Peyer's patch (tissue), 4 donors: ENCODE measurements around the gene ADGRL3. TPM values are rescaled to one million over a fixed set of nuclear protein-coding genes. Genes with fewer than 3 reads are reported as not detected.

Source experiments
- DNase-seq, 3 donors: peaks; one replicate each; pipeline ENCODE4 v3.0.0-alpha.2; 2017 to 2019
- H3K27ac ChIP-seq, 4 donors: fragments of 200-600 bp; sonication (generic); one replicate each; pipeline ENCODE4 v1.5.1; 2016 to 2019
- H3K27me3 ChIP-seq, 2 donors: fragments of 200-600 bp; sonication (generic); one replicate each; pipeline ENCODE4 v1.5.1; 2019
- H3K36me3 ChIP-seq, 3 donors: fragments of 200-600 bp; sonication (generic); one replicate each; pipeline ENCODE4 v1.5.1; 2016 to 2019
- H3K4me1 ChIP-seq, 4 donors: fragments of 200-600 bp; sonication (generic); one replicate each; pipeline ENCODE4 v1.5.1; 2016 to 2019
- H3K4me3 ChIP-seq, 4 donors: fragments of 200-600 bp; sonication (generic); 1 replicate in 3 of 4; 2 replicates in 1 of 4; pipeline ENCODE4 v1.5.1; 2016 to 2019; ENCODE audit warnings: mild to moderate bottlenecking in 1 of 4
- H3K9me3 ChIP-seq, 4 donors: fragments of 200-600 bp; sonication (generic); one replicate each; pipeline ENCODE4 v1.5.1; 2016 to 2019; ENCODE audit warnings: mild to moderate bottlenecking in 1 of 4
- POLR2A ChIP-seq, 2 donors: fragments of 450-650 bp; IDR thresholded peaks; one replicate each; pipeline ENCODE4 v1.5.1; 2017; ENCODE audit warnings: antibody characterized with exemption in 2 of 2, mild to moderate bottlenecking in 2 of 2, moderate library complexity in 2 of 2
- total RNA-seq, 4 donors: library from RNA; depleted of rRNA; stranded (reverse); fragments of >200 nt; gene quantifications; one replicate each; pipeline ENCODE4 v1.1.0, GENCODE V29; 2016
- TF ChIP-seq, protein P1 (sequence below), 6 experiments: fragments of 450-650 bp in 4 of 6; fragments of 200-600 bp in 2 of 6; sonication (generic) in 1 of 6; IDR thresholded peaks; one replicate each; pipeline ENCODE4 v1.5.1; 2017 to 2019; ENCODE audit warnings: antibody characterized with exemption in 6 of 6, mild to moderate bottlenecking in 3 of 6, moderate library complexity in 1 of 6

ADGRL3 gene
- total RNA-seq, 4 donors from 2014 or later = 3.7 to 39.6 (median 9.1) TPM

DNA sequence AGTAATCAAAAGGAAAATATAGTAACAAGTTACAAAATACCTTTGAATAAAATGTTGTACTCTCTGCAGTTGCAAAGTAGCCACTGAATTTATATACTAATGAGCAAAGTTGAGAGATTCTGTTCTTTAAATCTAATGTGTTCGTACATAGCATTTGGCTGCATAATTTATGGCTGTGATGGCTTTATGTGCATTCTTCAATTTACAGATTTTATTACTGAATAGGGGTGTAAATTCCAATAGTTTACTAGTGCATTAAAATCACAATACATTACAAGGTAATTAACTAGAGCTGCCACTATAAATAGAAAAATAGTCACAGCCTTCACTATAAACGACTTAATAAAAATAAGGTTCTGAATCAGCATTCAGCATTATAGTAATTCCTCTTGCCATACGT, 620.0 kb downstream of the ADGRL3 start:
- Histone ChIP-seq H3K27ac (no peak overlapping the region), H3K9me3 (no peaks in the 10 kb centered on the region), H3K4me3 (no peak overlapping the region), H3K36me3 (no peaks in the 10 kb centered on the region), H3K4me1 (no peaks in the 10 kb centered on the region), H3K27me3 (no peaks in the 10 kb centered on the region)
- DNase-seq = no peak
- TF ChIP-seq POLR2A (IDR thresholded peaks at IDR 0.05) = no peak
- TF ChIP-seq, protein P1, sequence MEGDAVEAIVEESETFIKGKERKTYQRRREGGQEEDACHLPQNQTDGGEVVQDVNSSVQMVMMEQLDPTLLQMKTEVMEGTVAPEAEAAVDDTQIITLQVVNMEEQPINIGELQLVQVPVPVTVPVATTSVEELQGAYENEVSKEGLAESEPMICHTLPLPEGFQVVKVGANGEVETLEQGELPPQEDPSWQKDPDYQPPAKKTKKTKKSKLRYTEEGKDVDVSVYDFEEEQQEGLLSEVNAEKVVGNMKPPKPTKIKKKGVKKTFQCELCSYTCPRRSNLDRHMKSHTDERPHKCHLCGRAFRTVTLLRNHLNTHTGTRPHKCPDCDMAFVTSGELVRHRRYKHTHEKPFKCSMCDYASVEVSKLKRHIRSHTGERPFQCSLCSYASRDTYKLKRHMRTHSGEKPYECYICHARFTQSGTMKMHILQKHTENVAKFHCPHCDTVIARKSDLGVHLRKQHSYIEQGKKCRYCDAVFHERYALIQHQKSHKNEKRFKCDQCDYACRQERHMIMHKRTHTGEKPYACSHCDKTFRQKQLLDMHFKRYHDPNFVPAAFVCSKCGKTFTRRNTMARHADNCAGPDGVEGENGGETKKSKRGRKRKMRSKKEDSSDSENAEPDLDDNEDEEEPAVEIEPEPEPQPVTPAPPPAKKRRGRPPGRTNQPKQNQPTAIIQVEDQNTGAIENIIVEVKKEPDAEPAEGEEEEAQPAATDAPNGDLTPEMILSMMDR (IDR thresholded peaks at IDR 0.05) = no peak

DNA sequence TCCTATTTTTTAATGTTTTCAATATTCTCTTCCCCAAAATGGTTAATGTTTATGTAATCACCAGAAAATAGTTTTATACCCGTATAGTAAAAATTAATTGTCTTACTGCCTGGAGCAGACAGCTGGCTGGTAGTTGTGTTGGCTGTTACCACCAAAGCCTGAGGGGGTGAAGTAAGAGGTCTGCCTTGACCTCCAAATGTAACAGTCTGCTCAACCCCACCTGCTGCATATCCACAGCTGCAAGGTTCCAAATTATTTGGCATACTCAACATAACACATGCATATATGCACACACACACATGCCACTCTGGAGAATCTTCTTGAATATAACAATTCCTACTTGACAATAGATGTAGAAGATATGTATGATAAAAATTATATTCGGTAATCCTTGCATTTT, 624.3 kb downstream of the ADGRL3 start:
- Histone ChIP-seq H3K27ac (no peak overlapping the region), H3K4me1 (peaks cover 0 to 8% (median 0%) of the 10 kb centered on the region in 4 donors), H3K36me3 (no peaks in the 10 kb centered on the region), H3K9me3 (no peaks in the 10 kb centered on the region), H3K27me3 (no peaks in the 10 kb centered on the region), H3K4me3 (no peak overlapping the region)
- TF ChIP-seq, protein P1 (IDR thresholded peaks at IDR 0.05) = no peak
- TF ChIP-seq POLR2A (IDR thresholded peaks at IDR 0.05) = no peak
- DNase-seq = no peak

DNA sequence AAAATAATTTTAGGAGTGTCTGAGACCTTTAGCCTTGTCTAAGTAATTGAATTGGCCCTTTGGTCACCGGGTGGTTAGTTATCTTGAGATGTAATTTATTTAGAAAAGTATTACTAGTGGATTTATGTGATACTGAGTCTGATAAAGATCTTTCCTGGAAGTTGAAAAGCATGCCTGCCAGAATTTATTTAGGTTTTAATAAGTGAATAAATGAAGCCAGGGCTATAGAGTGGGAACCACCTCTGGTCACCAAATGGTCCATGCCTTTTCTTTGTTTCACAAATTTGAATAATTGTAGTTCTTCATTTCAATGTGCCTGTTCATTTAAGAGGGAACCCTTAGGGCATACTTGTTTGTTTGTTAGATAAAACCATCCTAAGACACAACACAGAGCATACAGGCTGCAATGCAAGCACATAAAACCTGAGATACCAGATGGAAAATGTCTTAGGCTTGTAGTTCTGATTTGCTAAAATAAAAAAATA, 627.8 kb downstream of the ADGRL3 start:
- no peak overlapping the region for H3K27ac ChIP-seq
- H3K4me1 ChIP-seq = peaks cover 0 to 8% (median 0%) of the 10 kb centered on the region in 4 donors
- no peak for TF ChIP-seq POLR2A (IDR thresholded peaks at IDR 0.05)
- TF ChIP-seq, protein P1 (IDR thresholded peaks at IDR 0.05) = no peak
- no peak overlapping the region for H3K4me3 ChIP-seq
- DNase-seq = no peak
- no peaks in the 10 kb centered on the region for H3K9me3 ChIP-seq
- H3K27me3 ChIP-seq = no peaks in the 10 kb centered on the region
- no peaks in the 10 kb centered on the region for H3K36me3 ChIP-seq

DNA sequence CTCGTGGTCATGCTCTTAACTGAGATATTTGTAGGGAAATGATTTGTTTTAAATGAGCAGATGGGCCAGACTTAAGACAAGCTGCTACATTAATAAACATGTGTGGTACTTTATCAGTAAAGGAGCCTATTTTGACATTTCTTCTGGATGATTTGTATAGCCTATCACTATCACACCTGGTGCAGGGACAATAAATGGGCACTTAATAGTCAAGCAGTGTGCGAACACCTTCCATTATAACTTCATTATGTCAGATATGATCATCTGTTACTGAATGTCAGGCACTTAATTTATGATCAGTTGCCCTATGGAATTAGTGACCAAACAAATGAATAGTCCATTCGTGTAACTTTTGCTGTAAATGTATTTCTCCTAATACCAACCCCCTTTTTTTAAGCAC, 628.8 kb downstream of the ADGRL3 start:
- no peaks in the 10 kb centered on the region for H3K36me3 ChIP-seq
- H3K27me3 ChIP-seq = no peaks in the 10 kb centered on the region
- TF ChIP-seq POLR2A (IDR thresholded peaks at IDR 0.05) = no peak
- TF ChIP-seq, protein P1 (IDR thresholded peaks at IDR 0.05) = no peak
- H3K4me3 ChIP-seq = no peak overlapping the region
- no peak overlapping the region for H3K27ac ChIP-seq
- H3K9me3 ChIP-seq = no peaks in the 10 kb centered on the region
- peaks cover 0 to 8% (median 0%) of the 10 kb centered on the region in 4 donors for H3K4me1 ChIP-seq
- no peak for DNase-seq

DNA sequence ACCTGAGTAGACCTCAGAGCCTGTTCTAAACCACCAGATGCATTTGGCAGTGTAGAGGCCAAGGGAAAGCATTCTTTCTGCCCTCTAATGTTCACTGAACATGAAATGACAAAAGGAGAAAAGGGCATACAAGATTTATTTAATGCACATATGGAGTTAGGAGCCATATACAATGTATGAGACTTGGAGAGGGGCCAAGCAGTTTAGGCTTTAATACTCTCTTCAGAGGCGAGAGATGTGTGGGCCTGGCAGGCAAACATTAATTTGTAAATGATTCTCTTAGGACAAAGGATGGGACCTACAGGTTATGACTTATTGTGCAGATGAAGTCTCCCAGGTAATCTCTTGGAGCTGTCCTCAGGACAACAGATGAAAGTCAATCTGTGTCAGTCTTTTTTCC, 631.9 kb downstream of the ADGRL3 start:
- Histone ChIP-seq H3K27ac (no peak overlapping the region), H3K9me3 (no peaks in the 10 kb centered on the region), H3K36me3 (no peaks in the 10 kb centered on the region), H3K4me3 (no peak overlapping the region), H3K4me1 (peaks cover 0 to 8% (median 0%) of the 10 kb centered on the region in 4 donors), H3K27me3 (no peaks in the 10 kb centered on the region)
- DNase-seq = no peak
- no peak for TF ChIP-seq POLR2A (IDR thresholded peaks at IDR 0.05)
- TF ChIP-seq, protein P1 (IDR thresholded peaks at IDR 0.05) = no peak

DNA sequence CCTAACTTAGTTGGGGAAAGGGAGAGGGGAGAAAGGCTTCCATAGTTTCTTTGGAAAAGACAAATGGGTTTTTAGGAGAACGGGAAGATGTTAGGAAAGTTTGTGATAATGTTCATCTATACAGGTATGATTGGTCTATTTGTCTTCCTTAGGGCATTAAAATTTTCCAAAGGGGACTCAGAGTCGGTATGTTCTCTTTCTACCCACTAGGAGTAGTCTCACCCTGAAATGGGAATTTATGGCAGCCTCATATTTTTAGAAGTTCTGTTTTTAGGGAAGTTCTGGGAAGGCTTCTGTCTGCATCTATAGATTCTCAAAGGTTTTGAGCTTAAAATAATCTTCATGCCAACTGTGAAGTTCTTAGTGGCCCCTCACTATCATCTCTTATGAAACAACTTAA, 637.3 kb downstream of the ADGRL3 start:
- no peaks in the 10 kb centered on the region for H3K4me1 ChIP-seq
- TF ChIP-seq, protein P1 (IDR thresholded peaks at IDR 0.05) = no peak
- TF ChIP-seq POLR2A (IDR thresholded peaks at IDR 0.05) = no peak
- H3K27me3 ChIP-seq = no peaks in the 10 kb centered on the region
- H3K9me3 ChIP-seq = no peaks in the 10 kb centered on the region
- DNase-seq = no peak
- H3K27ac ChIP-seq = no peak overlapping the region
- no peak overlapping the region for H3K4me3 ChIP-seq
- H3K36me3 ChIP-seq = no peaks in the 10 kb centered on the region
